ENCODE measurements around the gene CD70. TPM values are rescaled to one million over a fixed set of nuclear protein-coding genes. Genes with fewer than 3 reads are reported as not detected.

CD70 gene
- total RNA-seq, 1 experiment from 2014 or later: 1.2 TPM

DNA sequence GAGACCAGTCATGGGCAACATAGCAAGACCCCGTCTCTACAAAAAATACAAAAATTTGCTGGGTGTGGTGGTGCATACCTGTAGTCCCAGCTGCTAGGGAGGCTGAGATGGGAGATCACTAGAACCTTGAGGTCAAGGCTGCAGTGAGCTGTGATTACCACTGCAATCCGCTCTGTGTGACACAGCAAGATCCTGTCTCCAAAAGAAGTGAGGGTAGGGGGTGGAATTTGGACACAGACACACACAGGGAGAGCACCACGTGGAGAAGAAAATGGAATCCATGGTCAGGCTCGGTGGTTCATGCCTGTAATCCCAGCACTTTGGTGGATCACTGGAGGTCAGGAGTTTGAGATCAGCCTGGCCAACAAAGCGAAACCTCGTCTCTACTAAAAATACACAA, 51.4 kb downstream of the CD70 start:
- Histone ChIP-seq H4K20me1 (ENCODE audit: control insufficient read depth, insufficient read depth, insufficient read length) (no peaks in the 10 kb centered on the region), H3K14ac (ENCODE audit: insufficient read depth, low read length) (no peak overlapping the region), H3K18ac (ENCODE audit: insufficient read length, low read depth, low read length) (no peak overlapping the region), H3K23me2 (ENCODE audit: insufficient read length, low read depth, low read length, poor library complexity, severe bottlenecking) (no peaks in the 10 kb centered on the region), H3K79me2 (ENCODE audit: insufficient read depth, low read length) (no peaks in the 10 kb centered on the region), H3K9me3 (ENCODE audit: control insufficient read depth, low read depth, low read length) (no peaks in the 10 kb centered on the region), H2AFZ (ENCODE audit: low read length) (no peak overlapping the region), H4K91ac (ENCODE audit: insufficient read length, low read depth, low read length) (no peak overlapping the region), H3K27me3 (ENCODE audit: insufficient read depth, low read length) (no peaks in the 10 kb centered on the region), H4K8ac (replicated peaks; ENCODE audit: insufficient read length, low read depth, low read length) (no peak overlapping the region), H3K9ac (ENCODE audit: extremely low read depth, insufficient read length, low read length) (no peak overlapping the region), H2BK5ac (ENCODE audit: insufficient read length, low read length) (no peak overlapping the region), H3K27ac (ENCODE audit: insufficient read length, low read depth, low read length) (no peak overlapping the region), H2BK12ac (ENCODE audit: insufficient read length, low read depth, low read length) (no peak overlapping the region), H2BK120ac (ENCODE audit: low read depth, low read length, poor library complexity, severe bottlenecking) (no peak overlapping the region), H2BK15ac (ENCODE audit: low read depth, low read length) (no peak overlapping the region), H2BK20ac (ENCODE audit: low read depth, low read length, poor library complexity, severe bottlenecking) (peak overlapping the region; percentile 27), H3K79me1 (ENCODE audit: insufficient read depth, low read depth, low read length, poor library complexity, severe bottlenecking) (no peaks in the 10 kb centered on the region), H2AK5ac (ENCODE audit: insufficient read length, low read length) (no peak overlapping the region), H3K56ac (ENCODE audit: insufficient read length, low read depth, low read length) (no peak overlapping the region), H3K4ac (ENCODE audit: low read depth, low read length) (no peak overlapping the region), H4K5ac (ENCODE audit: insufficient read length, low read depth, low read length) (no peak overlapping the region), H3T11ph (ENCODE audit: low read length) (no peak overlapping the region), H3K4me1 (ENCODE audit: insufficient read depth, low read length) (no peaks in the 10 kb centered on the region), H3K4me2 (ENCODE audit: insufficient read depth, insufficient read length, low read length) (no peak overlapping the region), H3K23ac (ENCODE audit: insufficient read length, low read depth, low read length) (no peak overlapping the region)
- no peak for DNase-seq
- TF ChIP-seq, protein P1, sequence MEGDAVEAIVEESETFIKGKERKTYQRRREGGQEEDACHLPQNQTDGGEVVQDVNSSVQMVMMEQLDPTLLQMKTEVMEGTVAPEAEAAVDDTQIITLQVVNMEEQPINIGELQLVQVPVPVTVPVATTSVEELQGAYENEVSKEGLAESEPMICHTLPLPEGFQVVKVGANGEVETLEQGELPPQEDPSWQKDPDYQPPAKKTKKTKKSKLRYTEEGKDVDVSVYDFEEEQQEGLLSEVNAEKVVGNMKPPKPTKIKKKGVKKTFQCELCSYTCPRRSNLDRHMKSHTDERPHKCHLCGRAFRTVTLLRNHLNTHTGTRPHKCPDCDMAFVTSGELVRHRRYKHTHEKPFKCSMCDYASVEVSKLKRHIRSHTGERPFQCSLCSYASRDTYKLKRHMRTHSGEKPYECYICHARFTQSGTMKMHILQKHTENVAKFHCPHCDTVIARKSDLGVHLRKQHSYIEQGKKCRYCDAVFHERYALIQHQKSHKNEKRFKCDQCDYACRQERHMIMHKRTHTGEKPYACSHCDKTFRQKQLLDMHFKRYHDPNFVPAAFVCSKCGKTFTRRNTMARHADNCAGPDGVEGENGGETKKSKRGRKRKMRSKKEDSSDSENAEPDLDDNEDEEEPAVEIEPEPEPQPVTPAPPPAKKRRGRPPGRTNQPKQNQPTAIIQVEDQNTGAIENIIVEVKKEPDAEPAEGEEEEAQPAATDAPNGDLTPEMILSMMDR (conservative IDR thresholded peaks at IDR 0.05): no peak
- H3K4me3 Mint-ChIP-seq: no peak overlapping the region
- H3K27ac Mint-ChIP-seq: no peak overlapping the region
- H3K9me3 Mint-ChIP-seq: peaks cover 6 to 36% of the 10 kb centered on the region in 2 experiments
- WGBS (ENCODE audit: extremely low coverage, insufficient read length, low lambda C conversion rate): no CpG with 5 or more reads among the region's 6 CpGs
- peaks cover 29% of the 10 kb centered on the region for H3K27me3 Mint-ChIP-seq (ENCODE audit: low read depth)
- peaks cover 0 to under 1% of the 10 kb centered on the region in 2 experiments; a peak in 2 of 4 replicates for H3K4me1 Mint-ChIP-seq
- H3K36me3 Mint-ChIP-seq (ENCODE audit: insufficient read depth in 1 of 3, low read depth in 3 of 3): peaks cover 2 to 13% (median 12%) of the 10 kb centered on the region in 3 experiments; a peak in 6 of 7 replicates

Other genes starting within 250 kb of the CD70 start
- gene CLPP, start 229.6 kb downstream of the CD70 start, total RNA-seq (2021): 91.6 and 94.3 TPM in 2 replicates
- gene ALKBH7, start 218.4 kb downstream of the CD70 start, total RNA-seq (2021): 81.6 and 85.7 TPM in 2 replicates
- gene PSPN, start 215.2 kb downstream of the CD70 start, total RNA-seq (2021): 2.1 and 2.4 TPM in 2 replicates
- 61.2 and 67.2 TPM in 2 replicates for gene GTF2F1, start 198.0 kb downstream of the CD70 start, total RNA-seq (2021)
- 602 and 626 TPM in 2 replicates for gene KHSRP, start 166.3 kb downstream of the CD70 start, total RNA-seq (2021)
- 0.20 and 0.42 TPM in 2 replicates for gene SLC25A41, start 157.4 kb downstream of the CD70 start, total RNA-seq (2021)
- gene SLC25A23, start 131.4 kb downstream of the CD70 start, total RNA-seq (2021): 35.0 and 42.9 TPM in 2 replicates
- gene CRB3, start 126.9 kb downstream of the CD70 start, total RNA-seq (2021): 31.4 and 32.1 TPM in 2 replicates
- 2.4 TPM in 2 replicates for gene DENND1C, start 109.4 kb downstream of the CD70 start, total RNA-seq (2021)
- gene TUBB4A, start 88.8 kb downstream of the CD70 start, total RNA-seq (2021): 19.5 and 20.3 TPM in 2 replicates
- 1.9 and 2.1 TPM in 2 replicates for gene TNFSF9, start 60.1 kb downstream of the CD70 start, total RNA-seq (2021)
- not detected in 2 replicates for gene TNFSF14, start 79.0 kb upstream of the CD70 start, total RNA-seq (2021)
- 4.9 and 5.9 TPM in 2 replicates for gene C3, start 129.5 kb upstream of the CD70 start, total RNA-seq (2021)
- gene GPR108, start 146.4 kb upstream of the CD70 start, total RNA-seq (2021): 38.2 and 39.3 TPM in 2 replicates
- gene TRIP10, start 148.5 kb upstream of the CD70 start, total RNA-seq (2021): 54.1 and 56.4 TPM in 2 replicates
- 17.9 and 22.0 TPM in 2 replicates for gene SH2D3A, start 176.3 kb upstream of the CD70 start, total RNA-seq (2021)
- gene VAV1, start 181.6 kb upstream of the CD70 start, total RNA-seq (2021): 0.61 and 0.90 TPM in 2 replicates